SK-MEL-5 (cell line): ENCODE results near the gene SBF1. TPM values are rescaled to one million over a fixed set of nuclear protein-coding genes. Genes with fewer than 3 reads are reported as not detected.
"Not testable (repeated sequence)": the region's sequence is repeated elsewhere in the genome, so short reads cannot be mapped to it uniquely, and the experiment has no call there.

ENCODE experiments used
- DNase-seq: peaks from one replicate; pipeline ENCODE4 v3.0.0-alpha.2; 2016; ENCODE audit warnings: low read depth, low spot score
- in situ Hi-C: cut with HindIII; loops from 2 replicates; pipeline ENCODE4 v1.10.0; 2016; ENCODE audit warnings: low sequenced_read_pairs, high pct_unique_total_duplicates, low pct_unique_long_range_greater_than_20kb
- polyA plus RNA-seq, 2 experiments: library from polyadenylated mRNA; depleted of rRNA; stranded (reverse); fragments of >200 nt; gene quantifications; 2 replicates each; pipeline ENCODE4 v1.2.3, GENCODE V29; 2015
- total RNA-seq: library from RNA; depleted of rRNA; stranded (reverse); fragments of >200 nt; shearing (Covaris generic); gene quantifications from 2 replicates; pipeline ENCODE4 v1.2.3, GENCODE V29; 2014; rRNA removed

Gene SBF1
- 61.8 and 65.3 TPM in 2 replicates for total RNA-seq
- 94.3 and 109 TPM in 2 replicates for polyA plus RNA-seq (2015; cell fraction: cytosol; rRNA removed)
- 160 and 180 TPM in 2 replicates for polyA plus RNA-seq (2015; cell fraction: nucleus; rRNA removed)

- in situ Hi-C loops, result no loop called here
- DNase-seq, result peak; percentile 91
Measured at GRCh38 chr22:50474710-50475651, at the start of gene SBF1. Gene SBF1 (minus strand): TSS chr22:50475035. CDS start chr22:50474840, 195 bp downstream.

DNA sequence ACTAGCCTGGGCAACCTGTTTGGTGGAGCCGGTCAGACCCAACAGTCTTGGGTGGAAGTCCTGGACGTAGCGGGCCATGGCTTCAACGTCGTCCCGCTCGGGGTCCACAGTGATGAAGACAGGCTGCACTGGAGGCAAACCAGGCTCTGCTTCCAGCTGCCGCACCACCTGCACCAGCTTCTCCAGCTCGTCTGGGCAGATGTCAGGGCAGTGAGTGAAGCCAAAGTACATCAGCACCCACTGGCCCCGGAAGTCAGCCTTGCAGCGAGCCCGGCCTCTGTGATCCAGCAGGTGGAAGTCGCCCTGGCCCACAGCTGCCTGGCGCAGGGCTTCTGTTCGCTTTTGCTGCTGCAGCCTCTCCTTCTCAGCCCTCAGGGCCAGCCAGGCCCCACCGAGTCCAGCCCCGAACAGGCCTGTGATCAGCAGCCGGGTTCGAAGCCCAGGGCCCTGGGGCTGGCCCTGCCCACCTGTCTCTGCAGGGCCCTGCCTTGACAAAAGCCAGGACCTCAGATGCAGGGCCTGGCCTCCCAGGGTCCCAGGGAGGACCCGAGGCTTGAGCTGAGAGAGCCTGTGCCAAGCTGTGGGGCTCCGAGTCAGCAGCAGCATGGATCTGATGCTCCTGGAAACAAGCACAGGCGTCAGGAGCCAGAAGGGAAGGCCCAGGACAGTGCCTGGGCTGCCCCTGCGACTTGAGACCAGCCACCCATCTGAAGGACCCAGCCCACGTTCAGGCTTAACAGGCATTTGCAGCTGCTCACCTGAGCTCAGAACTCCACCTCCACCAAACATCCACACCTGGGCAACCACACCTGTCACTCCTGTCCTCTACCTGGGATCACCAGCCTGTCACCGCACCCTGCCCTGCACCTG lies 49.2 kb upstream of the SBF1 start:
- in situ Hi-C loops, result no loop called here
- no peak for DNase-seq

DNA sequence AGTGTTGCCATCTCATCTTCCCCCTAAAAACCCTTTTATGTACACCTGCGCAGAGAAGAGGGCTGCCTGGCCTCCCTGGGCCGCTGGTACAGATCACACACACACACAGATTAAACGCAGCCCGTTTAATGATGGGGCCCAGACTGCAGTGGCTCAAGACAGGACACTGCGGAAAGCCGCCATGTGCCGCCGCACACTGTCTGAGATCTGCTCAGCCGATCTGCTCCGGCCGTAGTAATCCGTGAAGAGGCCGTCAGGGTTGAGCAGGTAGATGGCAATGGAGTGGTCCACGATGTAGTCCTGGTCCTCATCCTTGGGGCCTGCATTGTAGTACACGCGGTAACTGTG lies 48.6 kb upstream of the SBF1 start:
- DNase-seq, result no peak
- in situ Hi-C loops, result no loop called here

- in situ Hi-C loops, result no loop called here
- DNase-seq, result no peak
Measured at GRCh38 chr22:50522806-50523438, 48.1 kb upstream of the SBF1 start.

GRCh38 chr22:50522208-50522805 lies 47.5 kb upstream of the SBF1 start:
- in situ Hi-C loops, result no loop called here
- DNase-seq, result no peak

GRCh38 chr22:50521710-50522109 lies 46.9 kb upstream of the SBF1 start:
- in situ Hi-C loops, result no loop called here

DNA sequence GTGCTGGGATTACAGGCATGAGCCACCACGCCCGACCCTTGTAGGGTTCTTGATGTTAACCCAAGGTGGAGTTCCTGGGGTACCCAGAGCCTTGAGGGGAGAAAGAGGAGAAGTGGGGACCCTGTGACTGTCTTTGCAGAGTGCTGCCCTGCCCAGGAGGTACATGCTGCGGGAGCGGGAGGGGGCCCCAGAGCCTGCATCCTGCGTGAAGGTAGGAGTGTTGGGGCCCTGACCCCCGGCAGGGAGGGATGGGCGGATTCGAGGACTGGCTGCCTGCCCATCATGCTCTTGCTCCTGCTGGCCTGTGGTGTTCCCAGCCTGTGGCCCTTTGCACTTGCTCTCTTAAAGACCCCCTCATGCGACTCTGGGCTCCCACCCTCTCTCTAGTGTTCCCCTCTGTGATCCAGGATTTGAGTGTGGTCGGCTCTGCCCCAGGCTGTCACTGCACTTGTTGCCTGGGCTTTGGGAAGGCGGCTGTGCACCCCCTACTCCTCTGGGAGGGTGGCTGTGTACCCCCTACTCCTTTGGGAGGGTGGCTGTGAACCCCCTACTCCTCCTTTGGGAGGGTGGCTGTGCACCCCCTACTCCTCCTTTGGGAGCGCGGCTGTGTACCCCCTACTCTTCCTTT lies 46.1 kb upstream of the SBF1 start:
- DNase-seq, result no peak
- in situ Hi-C loops, result no loop called here

More at GRCh38 chr22:50521710-50522109, 46.9 kb upstream of the SBF1 start:
- no peak for DNase-seq

GRCh38 chr22:50520184-50520583 lies 45.3 kb upstream of the SBF1 start:
- in situ Hi-C loops, DNase-seq: not testable (repeated sequence)

DNA sequence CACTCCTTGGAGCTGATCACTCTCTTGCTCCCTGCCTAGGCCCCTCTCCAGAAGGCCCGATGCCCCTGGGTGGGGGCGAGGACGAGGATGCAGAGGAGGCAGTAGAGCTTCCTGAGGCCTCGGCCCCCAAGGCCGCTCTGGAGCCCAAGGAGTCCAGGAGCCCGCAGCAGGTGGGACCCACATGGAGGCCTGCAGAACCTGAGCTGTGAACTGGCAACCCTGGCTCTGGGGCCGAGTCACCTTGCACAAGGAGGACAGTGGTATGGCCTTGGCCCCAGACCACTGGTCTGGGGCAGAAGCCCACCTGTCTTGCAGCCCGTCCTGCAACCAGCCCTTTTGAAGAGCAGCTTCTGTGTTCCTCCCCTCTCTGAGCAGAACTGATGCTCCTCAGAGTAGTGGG lies 44.3 kb upstream of the SBF1 start:
- in situ Hi-C loops, result no loop called here
- no peak for DNase-seq

GRCh38 chr22:50518606-50519005 lies 43.8 kb upstream of the SBF1 start:
- DNase-seq, result no peak
- in situ Hi-C loops, result no loop called here

DNA sequence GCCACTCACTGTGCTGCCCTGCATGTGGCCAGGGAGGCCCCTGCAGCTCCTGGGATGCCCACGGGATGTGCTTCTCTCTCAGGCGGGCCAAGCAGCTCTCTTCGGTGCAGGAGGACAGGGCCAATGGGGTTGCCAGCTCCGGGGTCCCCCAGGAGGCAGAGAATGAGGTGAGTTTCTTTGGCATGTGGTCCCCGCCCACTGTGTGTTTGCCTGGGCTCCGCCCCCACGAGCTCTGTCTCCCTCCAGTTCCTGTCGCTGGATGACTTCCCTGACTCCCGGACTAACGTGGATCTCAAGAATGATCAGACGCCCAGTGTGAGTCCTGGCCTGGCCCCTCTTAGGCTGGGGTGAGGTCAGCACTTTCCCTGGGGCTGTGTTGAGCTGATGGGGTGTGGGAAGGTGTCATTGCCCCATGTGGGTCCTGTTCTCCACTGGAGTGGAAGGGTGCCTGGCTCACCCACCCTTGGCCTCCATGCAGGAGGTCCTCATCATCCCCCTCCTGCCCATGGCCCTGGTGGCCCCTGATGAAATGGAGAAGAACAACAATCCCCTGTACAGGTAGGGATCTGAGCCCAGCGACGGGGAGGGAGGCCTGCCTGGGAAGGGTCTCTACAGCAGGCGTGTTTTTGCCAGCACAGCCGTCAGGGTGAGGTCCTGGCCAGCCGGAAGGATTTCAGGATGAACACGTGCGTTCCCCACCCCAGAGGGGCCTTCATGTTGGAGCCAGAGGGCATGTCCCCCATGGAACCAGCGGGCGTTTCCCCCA lies 42.8 kb upstream of the SBF1 start:
- in situ Hi-C loops, result no loop called here
- DNase-seq, result no peak

DNA sequence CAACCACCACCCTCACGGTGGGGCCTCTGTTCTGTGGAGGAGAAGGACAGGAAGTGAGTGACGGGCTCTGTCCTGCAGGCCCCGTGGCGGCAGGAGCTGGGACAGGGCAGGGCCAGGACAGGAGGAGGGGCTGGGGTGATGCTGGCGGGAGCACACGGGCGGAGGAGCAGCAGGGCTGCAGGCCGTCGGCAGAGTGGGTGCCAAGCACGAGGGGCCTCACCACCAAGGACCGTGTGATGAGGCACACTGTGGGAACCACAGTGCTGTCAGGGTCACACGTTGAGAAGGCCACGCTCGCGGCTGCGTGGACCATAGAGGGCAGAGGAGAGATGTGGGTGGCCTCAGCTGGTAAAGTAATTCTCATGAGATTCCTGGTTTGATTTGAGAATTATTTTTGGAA lies 42.1 kb upstream of the SBF1 start:
- in situ Hi-C loops, result no loop called here
- no peak for DNase-seq

GRCh38 chr22:50516068-50516467 lies 41.2 kb upstream of the SBF1 start:
- no peak for DNase-seq
- in situ Hi-C loops, result no loop called here

DNA sequence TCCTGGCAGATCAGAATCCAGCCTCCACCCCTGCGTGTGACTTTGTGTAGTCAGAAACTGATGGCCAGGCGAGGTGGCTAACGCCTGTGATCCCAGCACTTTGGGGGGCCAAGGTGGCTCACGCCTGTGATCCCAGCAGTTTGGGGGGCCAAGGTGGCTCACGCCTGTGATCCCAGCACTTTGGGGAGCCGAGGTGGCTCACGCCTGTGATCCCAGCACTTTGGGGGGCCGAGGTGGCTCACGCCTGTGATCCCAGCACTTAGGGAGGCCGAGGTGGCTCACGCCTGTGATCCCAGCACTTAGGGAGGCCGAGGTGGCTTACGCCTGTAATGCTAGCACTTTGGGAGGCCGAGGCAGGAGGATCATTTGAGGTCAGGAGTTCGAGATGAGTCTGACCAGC lies 38.3 kb upstream of the SBF1 start:
- in situ Hi-C loops, result no loop called here

GRCh38 chr22:50508897-50509296 lies 34.1 kb upstream of the SBF1 start:
- no peak for DNase-seq
- in situ Hi-C loops, result no loop called here

More for the DNA sequence above, 38.3 kb upstream of the SBF1 start:
- no peak for DNase-seq
